H1 (cell line): Measurements from ENCODE around the gene KIAA1671. TPM values are rescaled to one million over a fixed set of nuclear protein-coding genes. Genes with fewer than 3 reads are reported as not detected.

Experiments used
- CTCF ChIA-PET: fragments of 300-600 bp; sonication (Branson Sonifier 250); formaldehyde crosslinking; loops from one replicate; lab custom pipeline; 2021; ENCODE audit not compliant: partially characterized antibody; lab: Charles Lee
- POLR2A ChIA-PET: fragments of 300-600 bp; sonication (Branson Sonifier 250); formaldehyde crosslinking; loops from one replicate; lab custom pipeline; 2021; ENCODE audit warnings: inconsistent platforms; ENCODE audit not compliant: partially characterized antibody; lab: Charles Lee
- DNase-seq, 2 experiments: peaks; one replicate each; pipeline versions ENCODE4 v3.0.0 to v3.0.0-alpha.2; 2010 to 2022; ENCODE audit warnings: low spot score in 2 of 2, low read depth in 1 of 2, mixed read lengths in 1 of 2
- FAIRE-seq: peaks from 2 replicates; lab custom pipeline; 2011; peaks lifted over from hg19 to GRCh38; lab: Jason Lieb, UNC
- H2AFZ ChIP-seq: 2 replicates; pipeline ENCODE4 v1.8.1; 2012; ENCODE audit warnings: low read length, inconsistent platforms
- H2AK5ac ChIP-seq: 2 replicates; pipeline ENCODE4 v1.6.1; 2013; ENCODE audit warnings: low read depth, low read length
- H2BK120ac ChIP-seq: replicated peaks from 2 replicates; pipeline ENCODE3; 2013; ENCODE audit warnings: low read depth, low read length, inconsistent platforms
- H2BK12ac ChIP-seq: 2 replicates; pipeline ENCODE4 v1.6.1; 2013; ENCODE audit warnings: low read depth, low read length
- H2BK15ac ChIP-seq: 2 replicates; pipeline ENCODE4 v1.6.1; 2013; ENCODE audit warnings: low read length
- H2BK20ac ChIP-seq: 2 replicates; pipeline ENCODE4 v1.6.1; 2013; ENCODE audit warnings: low read length
- H2BK5ac ChIP-seq: 2 replicates; pipeline ENCODE4 v1.6.1; 2013; ENCODE audit warnings: low read depth, low read length
- H3K14ac ChIP-seq: 2 replicates; pipeline ENCODE4 v1.6.1; 2013; ENCODE audit warnings: inconsistent platforms; ENCODE audit not compliant: insufficient read length
- H3K18ac ChIP-seq: 2 replicates; pipeline ENCODE4 v1.6.1; 2013; ENCODE audit warnings: low read length; ENCODE audit errors: extremely low read depth
- H3K23ac ChIP-seq: 2 replicates; pipeline ENCODE4 v1.6.1; 2013; ENCODE audit warnings: inconsistent platforms; ENCODE audit not compliant: insufficient read length
- H3K23me2 ChIP-seq: 2 replicates; pipeline ENCODE4 v1.6.1; 2013; ENCODE audit warnings: low read depth, low read length
- H3K27ac ChIP-seq: 2 replicates; pipeline ENCODE4 v1.6.1; 2011; ENCODE audit warnings: low read depth, low read length, inconsistent platforms
- H3K27me3 ChIP-seq, 4 experiments: replicated peaks in 1 of 4; 1 replicate in 1 of 4; 2 replicates in 3 of 4; pipeline versions ENCODE4 v1.6.1 to v1.8.1; 2011 to 2013; ENCODE audit warnings: low read length in 3 of 4, mild to moderate bottlenecking in 3 of 4, inconsistent platforms in 2 of 4, mixed read lengths in 2 of 4, moderate library complexity in 1 of 4; ENCODE audit not compliant: control insufficient read depth in 3 of 4, insufficient read depth in 3 of 4; ENCODE audit errors: extremely low read depth in 1 of 4
- H3K36me3 ChIP-seq, 4 experiments: 2 replicates each; pipeline versions ENCODE4 v1.6.1 to v1.8.1; 2011 to 2013; ENCODE audit warnings: mild to moderate bottlenecking in 4 of 4, low read length in 3 of 4, moderate library complexity in 2 of 4, control low read depth in 1 of 4, inconsistent platforms in 1 of 4; ENCODE audit not compliant: insufficient read depth in 4 of 4, control insufficient read depth in 2 of 4
- H3K4ac ChIP-seq: replicated peaks from 2 replicates; pipeline ENCODE3; 2013; ENCODE audit warnings: low read length, low read depth, mixed read lengths, inconsistent platforms; ENCODE audit not compliant: insufficient read length
- H3K4me1 ChIP-seq, 4 experiments: replicated peaks in 1 of 4; 1 replicate in 1 of 4; 2 replicates in 3 of 4; pipeline versions ENCODE4 v1.6.1 to v1.8.1; 2011 to 2013; ENCODE audit warnings: low read length in 3 of 4, inconsistent platforms in 2 of 4, mixed read lengths in 1 of 4; ENCODE audit not compliant: insufficient read depth in 4 of 4, control insufficient read depth in 3 of 4
- H3K4me2 ChIP-seq, 2 experiments: 2 replicates each; pipeline versions ENCODE4 v1.6.1 to v1.8.1; 2011 to 2013; ENCODE audit warnings: low read depth in 2 of 2, low read length in 2 of 2, control low read depth in 1 of 2, inconsistent platforms in 1 of 2, mild to moderate bottlenecking in 1 of 2; ENCODE audit not compliant: insufficient read depth in 1 of 2
- H3K4me3 ChIP-seq, 4 experiments: fragments of 200-600, 300-600 bp in 1 of 4; sonication (generic), shearing (Covaris generic), sonication (Bioruptor Twin) in 1 of 4; 2 replicates each; pipeline versions ENCODE4 v1.5.1 to v1.8.1; 2011 to 2016; ENCODE audit warnings: low read length in 4 of 4, low read depth in 3 of 4, control low read depth in 2 of 4, inconsistent platforms in 2 of 4, mild to moderate bottlenecking in 2 of 4, mixed read lengths in 1 of 4, moderate library complexity in 1 of 4; ENCODE audit not compliant: insufficient read depth in 2 of 4; ENCODE audit errors: extremely low read depth in 1 of 4
- H3K56ac ChIP-seq: replicated peaks from 2 replicates; pipeline ENCODE3; 2013; ENCODE audit warnings: low read depth, mild to moderate bottlenecking, mixed read lengths, low read length, inconsistent platforms; ENCODE audit not compliant: insufficient read length
- H3K79me1 ChIP-seq: 2 replicates; pipeline ENCODE4 v1.6.1; 2013; ENCODE audit warnings: low read depth, low read length, control low read depth
- H3K79me2 ChIP-seq, 2 experiments: 2 replicates each; pipeline versions ENCODE4 v1.6.1 to v1.8.1; 2012 to 2013; ENCODE audit warnings: low read length in 2 of 2, mild to moderate bottlenecking in 2 of 2, inconsistent platforms in 1 of 2; ENCODE audit not compliant: insufficient read depth in 2 of 2, control insufficient read depth in 1 of 2
- H3K9ac ChIP-seq, 4 experiments: replicated peaks in 1 of 4; 1 replicate in 1 of 4; 2 replicates in 3 of 4; pipeline versions ENCODE4 v1.6.1 to v1.8.1; 2011 to 2013; ENCODE audit warnings: low read depth in 3 of 4, low read length in 3 of 4, control low read depth in 2 of 4, mild to moderate bottlenecking in 2 of 4, moderate library complexity in 2 of 4, inconsistent platforms in 1 of 4; ENCODE audit errors: extremely low read depth in 1 of 4
- H3K9me3 ChIP-seq, 2 experiments: 2 replicates each; pipeline versions ENCODE4 v1.6.1 to v1.8.1; 2012 to 2013; ENCODE audit warnings: mild to moderate bottlenecking in 2 of 2, moderate library complexity in 2 of 2, control low read depth in 1 of 2, inconsistent platforms in 1 of 2, low read depth in 1 of 2, low read length in 1 of 2, mixed read lengths in 1 of 2; ENCODE audit not compliant: insufficient read depth in 2 of 2
- H4K20me1 ChIP-seq, 2 experiments: replicated peaks in 1 of 2; 2 replicates each; pipeline versions ENCODE3 to v1.8.1; 2011 to 2013; ENCODE audit warnings: inconsistent platforms in 2 of 2, low read length in 2 of 2, mild to moderate bottlenecking in 1 of 2; ENCODE audit not compliant: insufficient read depth in 2 of 2, control insufficient read depth in 1 of 2
- H4K5ac ChIP-seq: 2 replicates; pipeline ENCODE4 v1.6.1; 2013; ENCODE audit warnings: low read length, low read depth, mixed read lengths, inconsistent platforms; ENCODE audit not compliant: insufficient read length
- H4K8ac ChIP-seq: 2 replicates; pipeline ENCODE4 v1.8.0; 2013; ENCODE audit warnings: mild to moderate bottlenecking, moderate library complexity, low read length, inconsistent platforms; ENCODE audit not compliant: insufficient read depth; ENCODE audit errors: extremely low read depth
- H4K91ac ChIP-seq: replicated peaks from 2 replicates; pipeline ENCODE3; 2013; ENCODE audit warnings: low read length, mixed read lengths, inconsistent platforms; ENCODE audit not compliant: insufficient read length
- ATF3 ChIP-seq: IDR thresholded peaks from 2 replicates; pipeline ENCODE4 v1.6.1; 2011; ENCODE audit warnings: low read depth, mild to moderate bottlenecking, low read length; ENCODE audit not compliant: insufficient read depth
- CHD1 ChIP-seq: IDR thresholded peaks from 2 replicates; pipeline ENCODE4 v1.6.1; 2012; ENCODE audit warnings: low read depth, low read length, improper control_type of control experiment
- CTCF ChIP-seq, 3 experiments: IDR thresholded peaks; 1 replicate in 2 of 3; 2 replicates in 1 of 3; pipeline versions ENCODE4 v1.5.1 to v1.6.1; 2011; ENCODE audit warnings: low read length in 3 of 3, mild to moderate bottlenecking in 3 of 3, inconsistent platforms in 2 of 3, low read depth in 1 of 3, moderate library complexity in 1 of 3; ENCODE audit not compliant: insufficient read depth in 1 of 3; ENCODE audit errors: control extremely low read depth in 1 of 3
- KDM5A ChIP-seq: fragments of 200-600 bp; IDR thresholded peaks from 2 replicates; pipeline ENCODE4 v1.7.1; 2012; ENCODE audit warnings: mild to moderate bottlenecking, low read length, inconsistent platforms, mixed read lengths
- MAX ChIP-seq: IDR thresholded peaks from 2 replicates; pipeline ENCODE4 v1.6.1; 2012; ENCODE audit warnings: inconsistent platforms
- SIN3A ChIP-seq, 2 experiments: IDR thresholded peaks in 1 of 2; conservative IDR thresholded peaks in 1 of 2; 2 replicates each; pipeline ENCODE4 v1.6.1; 2011 to 2012; ENCODE audit warnings: low read length in 2 of 2, improper control_type of control experiment in 1 of 2, low read depth in 1 of 2, mild to moderate bottlenecking in 1 of 2
- YY1 ChIP-seq: IDR thresholded peaks from 2 replicates; pipeline ENCODE4 v1.6.1; 2011; ENCODE audit warnings: low read depth, mild to moderate bottlenecking, low read length
- WGBS, 2 experiments: shearing (Covaris generic) in 1 of 2; methylation state at CpG; one replicate each; pipeline versions ENCODE4 v1.1.6 to v1.1.7; 2013 to 2015; ENCODE audit warnings: low lambda C conversion rate in 2 of 2, mixed read lengths in 2 of 2, inconsistent platforms in 1 of 2, low coverage in 1 of 2, missing lambda C conversion rate in 1 of 2; ENCODE audit not compliant: insufficient replicate concordance in 2 of 2, insufficient coverage in 1 of 2, insufficient read length in 1 of 2; ENCODE audit errors: extremely low coverage in 1 of 2, missing lambda C conversion rate in 1 of 2; 5-methylcytosine and 5-hydroxymethylcytosine counted together
- polyA plus RNA-seq, 7 experiments: library from polyadenylated mRNA; depleted of rRNA in 3 of 7; stranded (reverse) in 5 of 7; unstranded in 2 of 7; fragments of >200 nt in 5 of 7; fragments of 200-250 nt in 2 of 7; gene quantifications; 1 replicate in 5 of 7; 2 replicates in 1 of 7; 4 replicates in 1 of 7; pipeline versions ENCODE4 v1.2.1 to v1.2.3, GENCODE V29; 2011 to 2013; ENCODE audit warnings: missing spikeins in 2 of 7, mixed read lengths in 2 of 7
- total RNA-seq: library from RNA; stranded (reverse); fragmentation: NEBNext Ultra II Directional; extraction: Animal tissue kit (Norgen Biotek cat#: 25700); gene quantifications from 2 replicates; pipeline ENCODE4 v1.2.1, GENCODE V29; 2021

KIAA1671 gene
- total and polyA plus RNA-seq, 2 of the 8 experiments (the other 6 are each of a cell fraction or from before 2014, with no cell fraction given), result 6.4 to 23.9 TPM

- peak in 1 of 2 experiments; percentile 88 for DNase-seq
- H3K4me1 ChIP-seq, result no peaks in the 10 kb centered on the region; a peak in 1 of 7 replicates
- FAIRE-seq, result no peak
- H3K18ac ChIP-seq, result no peak overlapping the region
- no peak overlapping the region for H3K14ac ChIP-seq
- H2BK20ac ChIP-seq, result no peak overlapping the region
- WGBS, 2 experiments, result 82% methylated on average over 43 of the region's 45 CpGs; no CpG with 5 or more reads in 1 of the 2 experiments
- peak overlapping the region; percentile 64; the same call in 1 of the 2 replicates for H4K8ac ChIP-seq
- H3K4me3 ChIP-seq, result no peak overlapping the region
- no peak overlapping the region for H3K4ac ChIP-seq
- no peaks in the 10 kb centered on the region for H3K9me3 ChIP-seq
- H3K23me2 ChIP-seq, result no peaks in the 10 kb centered on the region
- H2BK5ac ChIP-seq, result 0 out of 2 replicates have a peak overlapping the region, but pooled peaks have one; percentile 0
- H3K27me3 ChIP-seq, result no peaks in the 10 kb centered on the region
- no peak overlapping the region for H3K9ac ChIP-seq
- H4K20me1 ChIP-seq, result no peaks in the 10 kb centered on the region
- POLR2A ChIA-PET, result interaction anchor here (0.6 to 1.6 kb wide), 4 partner anchors 21 to 78 kb away, joined by 3 to 6 read pairs (median 4); no protein-coding TSS in a partner anchor
- H3K23ac ChIP-seq, result no peak overlapping the region
- CTCF ChIA-PET, result interaction anchor here (0.5 to 9.4 kb wide), 28 partner anchors 9 to 102 kb away, joined by 3 to 110 read pairs (median 4); partner anchors contain the start of genes KIAA1671 and LHFPL7
- no peak overlapping the region for H2AK5ac ChIP-seq
- H2BK15ac ChIP-seq, result no peak overlapping the region
- H3K79me2 ChIP-seq, result no peaks in the 10 kb centered on the region
- no peak overlapping the region for H3K56ac ChIP-seq
- H3K79me1 ChIP-seq, result no peaks in the 10 kb centered on the region
- H3K36me3 ChIP-seq, result no peaks in the 10 kb centered on the region
- H2AFZ ChIP-seq, result no peak overlapping the region
- no peak overlapping the region for H2BK120ac ChIP-seq
- H2BK12ac ChIP-seq, result no peak overlapping the region
- no peak overlapping the region for H3K4me2 ChIP-seq
- no peak overlapping the region for H3K27ac ChIP-seq
- no peak overlapping the region for H4K91ac ChIP-seq
- no peak overlapping the region for H4K5ac ChIP-seq
- no peak for TF ChIP-seq ATF3
- TF ChIP-seq YY1, result peak; percentile 83
- TF ChIP-seq MAX, result peak; percentile 44; the same call in 1 of the 2 replicates
- peak; percentile 85 to 91 (median 85) for TF ChIP-seq CTCF (IDR thresholded peaks at IDR 0.05; ENCODE audit: control extremely low read depth in 1 of 3, insufficient read depth in 1 of 3, low read depth in 1 of 3, low read length in 3 of 3)
- TF ChIP-seq SIN3A (conservative IDR thresholded peaks at IDR 0.05 in 1 of 2, IDR thresholded peaks at IDR 0.05 in 1 of 2; ENCODE audit: low read depth in 1 of 2, low read length in 2 of 2), result no peak
- TF ChIP-seq KDM5A, result no peak
- no peak for TF ChIP-seq CHD1
These were observed 75.7 kb downstream of the KIAA1671 start for GRCh38 chr22:25027959-25028840.
